ENCODE measurements around the gene KRT81.

GRCh38 chr12:52313461-52313860 lies 22.1 kb upstream of the KRT81 start:
- no peak for TF ChIP-seq CTCF (IDR thresholded peaks at IDR 0.05)
- no peak for TF ChIP-seq EP300 (IDR thresholded peaks at IDR 0.05)
- no peak for TF ChIP-seq POLR2A (IDR thresholded peaks at IDR 0.05)
